Rectal smooth muscle tissue (tissue), 1 donor: ENCODE data around the gene CD300A.

Source experiments
- H3K27ac ChIP-seq: one replicate; pipeline ENCODE4 v1.7.0; 2013; ENCODE audit warnings: low read depth, low read length, inconsistent platforms
- H3K27me3 ChIP-seq: one replicate; pipeline ENCODE4 v1.7.0; 2013; ENCODE audit warnings: low read length; ENCODE audit not compliant: control insufficient read depth, insufficient read depth
- H3K36me3 ChIP-seq: one replicate; pipeline ENCODE4 v1.7.0; 2013; ENCODE audit warnings: low read length; ENCODE audit not compliant: control insufficient read depth, insufficient read depth
- H3K4me1 ChIP-seq: one replicate; pipeline ENCODE4 v1.7.0; 2013; ENCODE audit warnings: low read length; ENCODE audit not compliant: control insufficient read depth, insufficient read depth
- H3K4me3 ChIP-seq: one replicate; pipeline ENCODE4 v1.7.0; 2013; ENCODE audit warnings: low read length
- H3K9ac ChIP-seq: one replicate; pipeline ENCODE4 v1.7.0; 2013; ENCODE audit warnings: low read length

The CD300A gene

GRCh38 chr17:74464730-74465377 is 1.6 kb upstream of the CD300A start:
- Histone ChIP-seq H3K27me3 (peaks cover 6% of the 10 kb centered on the region), H3K4me1 (no peaks in the 10 kb centered on the region), H3K4me3 (no peak overlapping the region), H3K27ac (no peak overlapping the region), H3K9ac (no peak overlapping the region), H3K36me3 (no peaks in the 10 kb centered on the region)

- Histone ChIP-seq H3K4me3 (no peak overlapping the region), H3K27me3 (peaks cover 6% of the 10 kb centered on the region), H3K36me3 (no peaks in the 10 kb centered on the region), H3K4me1 (no peaks in the 10 kb centered on the region), H3K9ac (no peak overlapping the region), H3K27ac (no peak overlapping the region)
These were observed 890 bp upstream of the CD300A start for GRCh38 chr17:74465378-74466110.

GRCh38 chr17:74466828-74467184 is 372 bp downstream of the CD300A start:
- peaks cover 6% of the 10 kb centered on the region for H3K27me3 ChIP-seq
- no peaks in the 10 kb centered on the region for H3K36me3 ChIP-seq
- H3K9ac ChIP-seq = no peak overlapping the region
- no peaks in the 10 kb centered on the region for H3K4me1 ChIP-seq
- peak overlapping the region; percentile 47 for H3K4me3 ChIP-seq
- no peak overlapping the region for H3K27ac ChIP-seq

- no peaks in the 10 kb centered on the region for H3K36me3 ChIP-seq
- peak overlapping the region; percentile 9 for H3K4me3 ChIP-seq
- H3K4me1 ChIP-seq = no peaks in the 10 kb centered on the region
- no peak overlapping the region for H3K9ac ChIP-seq
- H3K27me3 ChIP-seq = peaks cover 6% of the 10 kb centered on the region
- H3K27ac ChIP-seq = no peak overlapping the region
These were observed 952 bp downstream of the CD300A start for GRCh38 chr17:74467221-74467951.

GRCh38 chr17:74471341-74471740 is 4.9 kb downstream of the CD300A start:
- no peak overlapping the region for H3K9ac ChIP-seq
- no peak overlapping the region for H3K27ac ChIP-seq
- H3K36me3 ChIP-seq = no peaks in the 10 kb centered on the region
- H3K27me3 ChIP-seq = peaks cover 6% of the 10 kb centered on the region
- no peaks in the 10 kb centered on the region for H3K4me1 ChIP-seq
- no peak overlapping the region for H3K4me3 ChIP-seq

GRCh38 chr17:74472890-74473289 is 6.5 kb downstream of the CD300A start:
- Histone ChIP-seq H3K4me1 (no peaks in the 10 kb centered on the region), H3K9ac (no peak overlapping the region), H3K27me3 (no peaks in the 10 kb centered on the region), H3K4me3 (no peak overlapping the region), H3K36me3 (no peaks in the 10 kb centered on the region), H3K27ac (no peak overlapping the region)

GRCh38 chr17:74473294-74473693 is 6.9 kb downstream of the CD300A start:
- H3K9ac ChIP-seq = no peak overlapping the region
- H3K27me3 ChIP-seq = no peaks in the 10 kb centered on the region
- no peak overlapping the region for H3K4me3 ChIP-seq
- H3K4me1 ChIP-seq = no peaks in the 10 kb centered on the region
- no peak overlapping the region for H3K27ac ChIP-seq
- H3K36me3 ChIP-seq = no peaks in the 10 kb centered on the region

- H3K9ac ChIP-seq = no peak overlapping the region
- no peaks in the 10 kb centered on the region for H3K27me3 ChIP-seq
- no peak overlapping the region for H3K4me3 ChIP-seq
- H3K4me1 ChIP-seq = no peaks in the 10 kb centered on the region
- H3K36me3 ChIP-seq = no peaks in the 10 kb centered on the region
- H3K27ac ChIP-seq = no peak overlapping the region
These were observed 7.8 kb downstream of the CD300A start for GRCh38 chr17:74474043-74474792.

- Histone ChIP-seq H3K27ac (no peak overlapping the region), H3K4me1 (no peaks in the 10 kb centered on the region), H3K9ac (no peak overlapping the region), H3K36me3 (no peaks in the 10 kb centered on the region), H3K4me3 (no peak overlapping the region), H3K27me3 (no peaks in the 10 kb centered on the region)
These were observed 8.8 kb downstream of the CD300A start for GRCh38 chr17:74475189-74475588.

GRCh38 chr17:74477411-74477810 is 11.0 kb downstream of the CD300A start:
- no peaks in the 10 kb centered on the region for H3K36me3 ChIP-seq

GRCh38 chr17:74478420-74479100 is 12.1 kb downstream of the CD300A start:
- no peaks in the 10 kb centered on the region for H3K36me3 ChIP-seq
- no peak overlapping the region for H3K4me3 ChIP-seq
- H3K9ac ChIP-seq = no peak overlapping the region
- no peaks in the 10 kb centered on the region for H3K27me3 ChIP-seq
- no peaks in the 10 kb centered on the region for H3K4me1 ChIP-seq
- H3K27ac ChIP-seq = no peak overlapping the region

More at GRCh38 chr17:74477411-74477810, 11.0 kb downstream of the CD300A start:
- Histone ChIP-seq H3K27me3 (no peaks in the 10 kb centered on the region), H3K4me3 (no peak overlapping the region), H3K9ac (no peak overlapping the region), H3K4me1 (no peaks in the 10 kb centered on the region), H3K27ac (no peak overlapping the region)

GRCh38 chr17:74480290-74480689 is 13.9 kb downstream of the CD300A start:
- no peaks in the 10 kb centered on the region for H3K27me3 ChIP-seq
- no peak overlapping the region for H3K9ac ChIP-seq
- no peak overlapping the region for H3K4me3 ChIP-seq
- H3K27ac ChIP-seq = no peak overlapping the region
- no peaks in the 10 kb centered on the region for H3K36me3 ChIP-seq
- H3K4me1 ChIP-seq = no peaks in the 10 kb centered on the region
